GM12873 (cell line): ENCODE data around the gene ZBTB44.

ENCODE experiments used
- CTCF ChIP-seq: IDR thresholded peaks from 2 replicates; pipeline ENCODE4 v1.5.1; 2012; ENCODE audit warnings: low read depth, mild to moderate bottlenecking, moderate library complexity, low read length, control low read depth; ENCODE audit not compliant: insufficient read depth; ENCODE audit errors: missing control alignments

The ZBTB44 gene

GRCh38 chr11:130262424-130262823 lies 52.3 kb downstream of the ZBTB44 start:
- no peak for TF ChIP-seq CTCF

DNA sequence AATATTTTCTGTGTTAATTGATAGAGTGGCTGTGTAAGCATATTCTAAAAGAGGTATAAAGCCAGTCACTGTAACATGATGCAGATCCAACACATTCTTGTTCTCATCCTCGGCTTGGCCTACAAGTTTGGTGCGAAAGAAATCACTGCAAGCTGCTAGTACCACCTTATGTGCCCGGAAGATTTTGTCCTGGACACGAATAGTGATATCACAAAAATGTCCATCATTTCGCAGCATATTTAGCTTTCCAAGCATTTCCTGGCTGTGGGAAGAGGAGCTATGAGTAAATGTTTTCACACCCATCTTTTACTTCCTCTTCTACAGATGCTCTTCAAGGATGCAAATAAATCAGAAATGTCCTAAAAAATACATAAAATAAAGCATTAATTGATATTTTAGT lies 53.1 kb downstream of the ZBTB44 start:
- no peak for TF ChIP-seq CTCF

DNA sequence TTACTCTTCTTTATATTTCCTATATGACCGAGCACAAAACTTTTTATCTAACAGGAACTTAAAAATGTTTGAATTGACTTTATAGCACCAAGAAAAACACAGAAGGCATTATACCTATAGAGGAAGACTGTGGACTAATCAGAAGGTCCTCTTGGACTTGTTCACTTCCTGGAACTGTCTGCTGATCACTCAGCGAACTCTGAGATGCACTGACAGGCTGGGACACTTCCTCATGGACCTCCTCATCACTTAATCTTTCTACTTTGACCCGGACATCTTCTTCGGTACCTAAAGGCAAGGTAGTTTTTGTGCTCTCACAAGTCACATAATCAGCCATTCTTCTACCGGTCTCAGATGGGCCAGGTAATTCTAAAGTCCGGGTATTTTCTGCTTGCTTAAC lies 54.0 kb downstream of the ZBTB44 start:
- no peak for TF ChIP-seq CTCF

DNA sequence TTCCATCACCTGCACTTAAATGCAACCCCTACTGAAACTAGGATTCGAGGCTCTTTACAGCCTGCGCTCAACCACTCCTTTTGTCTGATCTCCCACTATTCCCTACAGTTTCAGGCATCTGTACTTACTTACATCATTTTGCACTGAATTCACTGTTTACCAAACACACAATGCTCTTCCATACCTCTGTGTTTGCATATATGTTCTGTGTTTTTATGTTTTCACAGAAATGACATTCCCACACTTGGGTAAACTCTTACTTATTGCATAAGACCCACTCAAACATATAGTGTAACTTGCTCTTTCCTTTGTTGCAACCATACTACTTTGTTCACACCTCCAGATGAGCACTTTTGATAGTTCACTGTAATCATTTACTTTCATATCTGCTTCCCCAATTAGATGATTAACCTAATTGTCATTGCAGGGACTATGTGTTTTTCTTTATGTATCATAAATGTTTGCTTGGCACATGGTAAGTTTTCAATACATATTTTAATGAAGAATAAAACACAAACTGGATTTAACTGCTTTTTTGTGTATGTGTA lies 54.6 kb downstream of the ZBTB44 start:
- no peak for TF ChIP-seq CTCF

DNA sequence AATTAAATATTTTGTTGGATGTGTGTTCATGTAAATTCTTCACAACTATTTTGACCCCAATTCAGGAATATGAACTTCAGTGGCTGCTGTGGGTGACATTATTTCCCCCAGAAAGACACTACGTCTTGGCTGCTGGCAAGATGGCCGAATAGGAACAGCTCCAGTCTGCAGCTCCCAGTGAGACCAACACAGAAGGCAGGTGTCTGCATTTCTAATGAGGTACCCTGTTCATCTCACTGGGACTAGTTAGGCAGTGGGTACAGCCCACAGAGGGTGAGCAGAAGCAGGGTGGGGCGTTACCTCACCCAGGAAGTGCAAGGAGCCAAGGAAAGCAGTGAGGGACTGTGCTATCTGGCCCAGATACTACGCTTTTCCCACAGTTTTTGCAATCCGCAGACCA lies 65.3 kb downstream of the ZBTB44 start:
- TF ChIP-seq CTCF, result no peak

DNA sequence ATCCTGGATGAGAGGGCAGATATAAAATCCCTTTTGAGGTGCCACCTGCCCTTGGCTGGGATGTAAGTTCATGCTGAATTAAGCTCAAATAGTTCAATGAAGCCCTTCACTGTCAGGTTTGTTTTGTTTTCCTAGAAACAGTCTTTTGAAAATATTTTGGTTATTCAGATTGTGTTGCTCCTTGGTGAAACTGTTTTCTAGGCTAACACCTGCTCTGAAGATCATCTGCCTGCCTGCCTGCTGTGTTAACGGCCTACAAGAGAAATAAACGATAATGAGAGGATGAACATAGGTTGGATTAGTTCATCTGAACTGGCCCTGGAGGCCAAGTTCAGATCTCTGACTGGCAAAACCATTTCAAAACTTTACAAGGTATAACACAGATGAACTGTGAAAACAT lies 67.4 kb downstream of the ZBTB44 start:
- TF ChIP-seq CTCF, result no peak

DNA sequence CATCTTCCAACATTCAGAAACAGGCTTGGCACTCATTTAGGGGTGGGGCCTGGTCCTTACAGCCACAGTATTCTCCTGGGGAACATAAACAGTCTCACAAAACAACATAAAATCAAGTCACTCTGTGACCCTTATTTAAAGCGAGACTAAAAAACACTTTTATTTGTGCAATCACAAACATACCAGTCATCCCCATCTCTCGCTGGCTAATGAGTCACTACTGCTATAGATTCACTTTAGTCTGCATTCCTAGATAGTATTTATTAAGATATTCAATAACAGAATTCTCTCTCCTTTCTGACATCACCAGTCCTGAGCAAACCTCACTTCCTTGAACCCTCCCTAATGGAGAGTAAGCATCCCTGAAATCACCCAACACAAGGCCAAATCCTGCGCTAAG lies 68.0 kb downstream of the ZBTB44 start:
- no peak for TF ChIP-seq CTCF

DNA sequence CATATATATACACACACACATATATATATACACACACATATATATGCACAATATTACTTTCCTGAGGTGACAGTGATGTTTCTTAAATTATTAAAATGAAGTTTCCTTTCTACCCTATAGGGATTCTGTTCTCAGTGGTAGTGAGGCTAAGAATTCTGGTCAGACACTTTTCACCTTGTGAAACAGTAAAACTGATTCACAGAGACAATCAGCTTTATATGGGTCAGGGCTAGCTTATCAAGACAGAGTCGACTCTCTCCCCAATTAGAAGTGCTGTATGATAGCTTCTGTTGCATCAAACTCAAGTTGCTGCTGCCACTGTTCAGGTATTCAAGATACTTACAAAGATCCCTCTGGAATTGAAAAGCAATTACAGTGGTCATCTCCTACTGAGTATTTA lies 68.4 kb downstream of the ZBTB44 start:
- TF ChIP-seq CTCF, result no peak
